MCF 10A (cell line): ENCODE measurements around the gene PDE1A. TPM values are rescaled to one million over a fixed set of nuclear protein-coding genes. Genes with fewer than 3 reads are reported as not detected.

Experiments used
- BruUV-seq: library from RNA; stranded (reverse); fragments of 400-500 nt; replicated peaks from 2 replicates; lab custom pipeline; 2021; lab: Mats Ljungman, UMichigan
- CTCF ChIA-PET: fragments of 300-600 bp; sonication (Branson Sonifier 250); formaldehyde crosslinking; extraction: SDS; loops from one replicate; lab custom pipeline; 2021; ENCODE audit warnings: antibody characterized with exemption, inconsistent platforms; lab: Yijun Ruan, JAX
- POLR2A ChIA-PET: fragments of 300-600, 350-650 bp; sonication (Branson Sonifier 250); formaldehyde crosslinking; extraction: SDS; loops from one replicate; lab custom pipeline; 2020; ENCODE audit warnings: antibody characterized with exemption, inconsistent platforms; lab: Yijun Ruan, JAX
- DNase-seq: peaks from one replicate; pipeline ENCODE4 v3.0.0-alpha.2; 2018; ENCODE audit not compliant: unreplicated experiment
- H3K27ac Mint-ChIP-seq: one replicate; pipeline ENCODE4 v1.8.0; 2022; ENCODE audit warnings: mild to moderate bottlenecking, low read depth, mixed read lengths; ENCODE audit not compliant: unreplicated experiment
- H3K27me3 Mint-ChIP-seq: one replicate; pipeline ENCODE4 v1.8.0; 2022; ENCODE audit warnings: mixed read lengths; ENCODE audit not compliant: insufficient read depth, unreplicated experiment
- H3K36me3 Mint-ChIP-seq: one replicate; pipeline ENCODE4 v1.8.0; 2022; ENCODE audit warnings: mild to moderate bottlenecking, moderate library complexity, mixed read lengths; ENCODE audit not compliant: insufficient read depth, unreplicated experiment
- H3K4me1 Mint-ChIP-seq: one replicate; pipeline ENCODE4 v1.8.0; 2022; ENCODE audit warnings: mixed read lengths; ENCODE audit not compliant: insufficient read depth, unreplicated experiment
- H3K4me3 Mint-ChIP-seq: one replicate; pipeline ENCODE4 v1.8.0; 2022; ENCODE audit warnings: mild to moderate bottlenecking, moderate library complexity, mixed read lengths; ENCODE audit not compliant: unreplicated experiment
- H3K9me3 Mint-ChIP-seq: one replicate; pipeline ENCODE4 v1.8.0; 2022; ENCODE audit warnings: mixed read lengths; ENCODE audit not compliant: unreplicated experiment
- intact Hi-C: fragments of 100-400 bp; cut with micrococcal nuclease; formaldehyde crosslinking; loops from 2 replicates; pipeline ENCODE4 v1.14.1; 2022
- total RNA-seq: library from RNA; stranded (reverse); gene quantifications from 2 replicates; pipeline ENCODE4 v1.2.3, GENCODE V29; 2022
- TF ChIP-seq, protein P1 (sequence below): fragments of 200-600 bp; IDR thresholded peaks from one replicate; pipeline ENCODE4 v1.8.0; 2022; ENCODE audit warnings: antibody characterized with exemption, mild to moderate bottlenecking; ENCODE audit not compliant: unreplicated experiment

PDE1A gene
- total RNA-seq, 1 experiment from 2014 or later = 0.30 TPM

DNA sequence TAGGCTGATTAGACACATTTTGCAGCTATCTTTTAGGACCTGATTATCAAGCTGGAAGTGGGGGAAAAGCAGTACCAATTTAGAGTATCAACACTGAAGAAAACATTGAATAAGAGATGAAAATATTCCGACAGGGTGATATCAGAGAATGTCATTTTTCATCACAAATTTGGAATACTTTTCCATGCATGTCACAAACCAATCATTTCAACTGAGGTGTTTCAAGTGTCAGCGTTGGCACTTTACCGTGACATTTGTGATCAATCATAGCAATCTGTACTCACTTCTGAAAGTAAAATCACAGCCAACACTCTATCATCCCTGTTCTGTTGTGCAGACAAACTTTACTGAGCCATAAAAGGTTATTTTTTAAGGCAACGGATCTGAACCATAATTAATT lies 75.4 kb downstream of the PDE1A start:
- TF ChIP-seq, protein P1, sequence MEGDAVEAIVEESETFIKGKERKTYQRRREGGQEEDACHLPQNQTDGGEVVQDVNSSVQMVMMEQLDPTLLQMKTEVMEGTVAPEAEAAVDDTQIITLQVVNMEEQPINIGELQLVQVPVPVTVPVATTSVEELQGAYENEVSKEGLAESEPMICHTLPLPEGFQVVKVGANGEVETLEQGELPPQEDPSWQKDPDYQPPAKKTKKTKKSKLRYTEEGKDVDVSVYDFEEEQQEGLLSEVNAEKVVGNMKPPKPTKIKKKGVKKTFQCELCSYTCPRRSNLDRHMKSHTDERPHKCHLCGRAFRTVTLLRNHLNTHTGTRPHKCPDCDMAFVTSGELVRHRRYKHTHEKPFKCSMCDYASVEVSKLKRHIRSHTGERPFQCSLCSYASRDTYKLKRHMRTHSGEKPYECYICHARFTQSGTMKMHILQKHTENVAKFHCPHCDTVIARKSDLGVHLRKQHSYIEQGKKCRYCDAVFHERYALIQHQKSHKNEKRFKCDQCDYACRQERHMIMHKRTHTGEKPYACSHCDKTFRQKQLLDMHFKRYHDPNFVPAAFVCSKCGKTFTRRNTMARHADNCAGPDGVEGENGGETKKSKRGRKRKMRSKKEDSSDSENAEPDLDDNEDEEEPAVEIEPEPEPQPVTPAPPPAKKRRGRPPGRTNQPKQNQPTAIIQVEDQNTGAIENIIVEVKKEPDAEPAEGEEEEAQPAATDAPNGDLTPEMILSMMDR = no peak
- H3K4me1 Mint-ChIP-seq = no peaks in the 10 kb centered on the region
- POLR2A ChIA-PET = no interaction called here

DNA sequence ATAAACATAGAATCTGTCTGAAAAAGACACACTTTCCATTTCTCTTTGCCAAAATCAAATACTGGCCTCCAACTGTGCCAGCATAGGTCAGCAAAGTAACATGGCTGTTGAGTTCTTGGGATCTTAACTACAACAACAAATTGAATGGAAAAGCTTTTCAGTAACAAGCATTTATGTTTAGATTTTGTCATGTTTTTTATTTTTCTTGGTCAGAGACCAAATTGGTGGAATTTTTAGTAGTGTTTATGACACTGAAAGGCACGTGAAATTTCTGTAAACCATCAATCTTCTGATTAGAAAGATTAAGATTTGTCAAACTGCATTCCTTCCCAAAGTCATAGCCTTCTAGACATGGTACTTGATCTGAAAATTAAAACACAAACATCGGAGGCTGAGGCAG lies 77.6 kb downstream of the PDE1A start:
- BruUV-seq = no TSS peak
- intact Hi-C loops = no loop called here
- no peaks in the 10 kb centered on the region for H3K36me3 Mint-ChIP-seq
- DNase-seq = no peak
- no peaks in the 10 kb centered on the region for H3K9me3 Mint-ChIP-seq
- H3K27ac Mint-ChIP-seq = no peak overlapping the region
- no peaks in the 10 kb centered on the region for H3K4me1 Mint-ChIP-seq
- H3K27me3 Mint-ChIP-seq = no peaks in the 10 kb centered on the region
- CTCF ChIA-PET = interaction anchor here (1.0 kb wide), 1 partner anchor 169 kb away, joined by 5 read pairs; no protein-coding TSS in a partner anchor
- no peak overlapping the region for H3K4me3 Mint-ChIP-seq
- POLR2A ChIA-PET = interaction anchor here (0.6 kb wide), 1 partner anchor 10 kb away, joined by 4 read pairs; no protein-coding TSS in a partner anchor
- TF ChIP-seq, protein P1 = no peak

More for the DNA sequence above, 75.4 kb downstream of the PDE1A start:
- no peak for DNase-seq
- H3K36me3 Mint-ChIP-seq = no peaks in the 10 kb centered on the region
- no TSS peak for BruUV-seq
- H3K27me3 Mint-ChIP-seq = no peaks in the 10 kb centered on the region
- H3K9me3 Mint-ChIP-seq = no peaks in the 10 kb centered on the region
- H3K27ac Mint-ChIP-seq = no peak overlapping the region
- CTCF ChIA-PET = no interaction called here
- H3K4me3 Mint-ChIP-seq = no peak overlapping the region
- intact Hi-C loops = no loop called here

- no peaks in the 10 kb centered on the region for H3K9me3 Mint-ChIP-seq
- TF ChIP-seq, protein P1 = no peak
- POLR2A ChIA-PET = interaction anchor here (0.5 kb wide), 2 partner anchors 30 to 212 kb away, joined by 3 to 4 read pairs; no protein-coding TSS in a partner anchor
- intact Hi-C loops = no loop called here
- no peaks in the 10 kb centered on the region for H3K4me1 Mint-ChIP-seq
- no peak for DNase-seq
- H3K27ac Mint-ChIP-seq = no peak overlapping the region
- no peaks in the 10 kb centered on the region for H3K36me3 Mint-ChIP-seq
- CTCF ChIA-PET = no interaction called here
- no peaks in the 10 kb centered on the region for H3K27me3 Mint-ChIP-seq
- H3K4me3 Mint-ChIP-seq = no peak overlapping the region
- BruUV-seq = no TSS peak
These were observed 81.5 kb downstream of the PDE1A start for GRCh38 chr2:182345384-182345783.

- Mint-ChIP-seq H3K27ac (no peak overlapping the region), H3K36me3 (no peaks in the 10 kb centered on the region), H3K4me1 (no peaks in the 10 kb centered on the region), H3K9me3 (peaks cover 28% of the 10 kb centered on the region), H3K4me3 (no peak overlapping the region), H3K27me3 (no peaks in the 10 kb centered on the region)
- CTCF ChIA-PET = no interaction called here
- TF ChIP-seq, protein P1 = no peak
- no peak for DNase-seq
- POLR2A ChIA-PET = no interaction called here
- intact Hi-C loops = no loop called here
- BruUV-seq = no TSS peak
These were observed 96.2 kb downstream of the PDE1A start for GRCh38 chr2:182330451-182331305.
